Inferior parietal cortex (tissue), 1 donor: Measurements from ENCODE around the gene LMAN1L.

Experiments used
- DNase-seq: peaks from one replicate; pipeline ENCODE4 v3.0.0-alpha.2; 2016; ENCODE audit errors: extremely low spot score

LMAN1L gene

DNA sequence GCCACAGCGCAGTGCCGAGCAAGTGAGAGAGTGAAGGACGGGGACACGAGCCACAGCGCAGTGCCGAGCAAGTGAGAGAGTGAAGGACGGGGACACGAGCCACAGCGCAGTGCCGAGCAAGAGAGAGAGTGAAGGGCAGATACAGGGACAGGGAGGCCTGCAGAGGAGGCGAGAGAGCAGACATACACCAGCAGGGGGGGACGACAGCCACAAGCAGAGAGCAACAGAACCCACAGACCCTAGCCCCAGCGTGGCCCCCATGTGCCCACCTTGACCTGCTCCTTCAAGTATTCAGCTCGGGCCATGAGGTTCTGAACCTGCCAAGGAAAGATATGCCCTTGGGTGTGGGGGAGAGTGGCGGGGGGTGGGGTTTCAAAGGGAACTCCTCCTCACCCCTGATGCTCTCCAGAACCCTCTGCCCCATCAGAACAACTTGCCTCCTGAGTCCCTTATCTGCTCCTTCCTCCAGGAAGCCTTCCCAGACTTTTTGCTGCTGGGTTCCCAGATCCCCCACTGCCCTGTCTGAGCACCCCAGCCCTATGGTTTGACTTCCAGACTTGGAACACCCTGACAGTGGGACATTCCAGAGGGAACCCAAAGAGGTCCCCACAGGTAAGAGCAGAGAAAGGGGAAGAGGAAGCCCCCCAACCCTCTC, 25.0 kb downstream of the LMAN1L start:
- DNase-seq = no peak

- DNase-seq = no peak
Measured at GRCh38 chr15:74838137-74838516, 25.5 kb downstream of the LMAN1L start.

- DNase-seq = no peak
Measured at GRCh38 chr15:74838746-74839525, 26.3 kb downstream of the LMAN1L start.

DNA sequence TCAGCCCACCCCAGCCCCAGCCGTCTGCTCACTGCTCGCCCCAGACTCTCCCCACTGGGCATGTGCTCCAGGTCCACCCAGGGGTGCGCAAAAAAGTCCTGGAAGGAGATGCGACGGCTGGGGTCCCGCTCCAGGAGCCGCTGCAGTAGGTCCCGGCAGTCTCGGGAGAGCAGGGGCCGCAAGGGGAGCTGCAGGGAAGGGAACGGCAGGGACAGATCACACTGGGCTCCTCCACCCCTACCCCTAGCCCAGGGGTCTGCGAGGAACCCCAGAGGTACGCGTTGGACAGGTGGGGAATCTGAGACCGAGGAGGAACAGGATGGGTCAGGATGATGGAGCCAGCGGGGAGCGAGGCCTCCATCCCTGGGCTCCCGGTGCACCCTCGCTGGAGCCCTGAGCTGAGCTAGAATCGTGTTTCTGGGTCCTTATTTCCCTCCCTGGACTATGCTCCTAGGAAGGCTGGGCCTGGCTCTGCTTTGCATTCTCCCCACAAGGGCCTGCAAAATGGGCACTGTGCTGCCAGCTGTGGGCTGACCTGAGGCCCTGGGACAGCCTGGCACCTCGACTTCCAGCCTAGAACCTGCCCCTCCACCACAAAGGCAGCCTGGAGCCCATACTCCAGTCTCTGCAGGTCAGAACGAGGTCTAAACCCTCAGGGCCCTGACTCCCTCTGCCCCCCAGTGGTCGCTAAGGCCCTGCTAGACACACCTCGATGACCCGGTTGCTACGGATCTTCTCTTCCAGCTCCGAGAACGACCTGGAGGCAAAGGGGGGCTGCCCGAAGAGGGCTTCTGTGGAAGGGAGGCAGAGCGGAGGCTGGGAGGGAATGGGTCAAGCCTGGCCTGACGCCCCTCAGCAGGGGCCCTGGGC, 27.1 kb downstream of the LMAN1L start:
- DNase-seq = no peak

- DNase-seq = no peak
Measured at GRCh38 chr15:74840851-74841775, 28.5 kb downstream of the LMAN1L start.

GRCh38 chr15:74841891-74842373, 29.3 kb downstream of the LMAN1L start:
- no peak for DNase-seq

- DNase-seq = peak; percentile 85
Measured at GRCh38 chr15:74842581-74843444, 30.2 kb downstream of the LMAN1L start, which contains the start of gene ULK3. Gene ULK3, minus strand, starts transcription at chr15:74843156. Its CDS starts 51 bp downstream, at chr15:74843105.

DNA sequence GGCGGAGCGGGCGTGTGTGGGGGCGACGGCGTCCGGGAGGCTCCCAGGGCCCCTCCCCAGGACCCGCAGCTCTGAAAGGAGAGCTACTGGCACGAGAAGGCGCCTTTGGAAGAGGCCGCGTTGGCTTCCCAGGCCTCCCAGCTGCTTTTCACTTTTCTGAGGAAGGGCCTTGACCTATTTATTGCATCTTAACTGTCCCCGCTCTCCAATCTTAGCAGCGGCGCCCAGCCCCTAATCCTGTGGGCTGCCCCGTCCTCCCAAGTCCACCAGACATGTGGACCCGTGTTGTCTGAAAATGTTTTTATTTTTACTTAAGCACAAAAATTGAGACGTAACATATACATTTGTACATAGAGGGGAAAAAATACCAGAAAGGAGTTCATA, 30.8 kb downstream of the LMAN1L start:
- DNase-seq = no peak

GRCh38 chr15:74843891-74844299, 31.3 kb downstream of the LMAN1L start:
- DNase-seq = no peak

- no peak for DNase-seq
Measured at GRCh38 chr15:74844319-74845207, 31.9 kb downstream of the LMAN1L start.

GRCh38 chr15:74845208-74845568, 32.6 kb downstream of the LMAN1L start:
- DNase-seq = no peak

GRCh38 chr15:74845581-74845980, 32.9 kb downstream of the LMAN1L start:
- no peak for DNase-seq

GRCh38 chr15:74847432-74847831, 34.8 kb downstream of the LMAN1L start:
- DNase-seq = no peak

- DNase-seq = no peak
Measured at GRCh38 chr15:74850393-74850792, 37.8 kb downstream of the LMAN1L start.

- no peak for DNase-seq
Measured at GRCh38 chr15:74851960-74852359, 39.3 kb downstream of the LMAN1L start.

DNA sequence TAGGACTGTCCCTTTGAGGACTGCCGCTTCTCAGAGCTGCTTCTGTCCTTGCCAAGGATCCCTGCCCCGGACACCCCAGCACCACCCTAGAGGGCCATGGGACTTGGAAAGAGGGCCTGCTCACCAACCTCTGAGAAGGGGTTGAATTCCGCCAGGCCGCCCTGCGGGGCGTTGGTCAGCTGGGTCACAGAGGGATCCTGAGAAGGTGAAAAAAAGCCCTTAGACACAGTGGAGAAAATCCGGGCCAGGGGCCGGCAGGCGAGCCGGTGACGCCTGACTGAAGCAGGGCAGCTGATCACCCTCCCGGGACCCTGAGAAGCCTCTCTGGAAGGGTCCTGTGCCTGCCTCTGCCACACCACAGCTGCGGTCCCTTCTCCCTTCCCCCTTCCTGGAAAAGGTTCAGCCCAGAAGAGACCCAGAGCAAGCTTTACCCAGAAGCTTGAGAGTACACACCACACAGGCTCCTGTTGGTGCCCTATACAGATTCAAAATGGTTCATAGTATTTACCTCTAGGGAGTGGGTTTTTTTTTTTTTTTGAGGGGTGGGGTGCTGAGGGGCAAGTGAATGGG, 41.9 kb downstream of the LMAN1L start:
- DNase-seq = no peak

DNA sequence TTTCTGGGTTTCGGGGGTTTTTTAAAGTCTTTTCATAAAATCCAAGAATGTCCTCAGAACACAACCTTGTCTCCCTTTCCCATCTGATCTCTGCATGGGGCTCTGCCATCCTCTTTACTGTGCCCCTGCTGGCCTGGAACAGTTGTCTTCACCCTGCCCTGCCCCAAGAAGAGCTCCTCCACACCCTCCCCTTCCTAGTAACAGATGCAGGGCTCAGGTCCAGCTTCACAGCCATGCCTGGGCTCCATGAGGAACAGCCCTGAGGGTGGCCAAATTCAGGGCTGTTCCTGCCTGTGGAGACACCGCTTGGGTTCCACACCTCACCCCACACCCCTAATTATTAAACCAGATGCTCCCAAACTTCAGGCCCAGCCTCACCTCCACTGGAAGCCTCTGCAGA, 43.2 kb downstream of the LMAN1L start:
- DNase-seq = no peak

- DNase-seq = no peak
Measured at GRCh38 chr15:74856537-74856936, 43.9 kb downstream of the LMAN1L start.
